HEK293 (cell line): ENCODE measurements around the gene HOXC10.

Experiments used
- FEZF1 ChIP-seq: fragments of 450-650 bp; formaldehyde crosslinking; IDR thresholded peaks from 2 replicates; pipeline ENCODE4 v1.5.1; 2016; ENCODE audit warnings: missing biosample characterization, missing genetic modification characterization
- HOXA7 ChIP-seq: sonication (generic); formaldehyde crosslinking; IDR thresholded peaks from 2 replicates; pipeline ENCODE4 v1.8.1; 2022; ENCODE audit warnings: missing genetic modification reagents, borderline replicate concordance
- KLF10 ChIP-seq: fragments of 450-650 bp; IDR thresholded peaks from 2 replicates; pipeline ENCODE4 v1.5.1; 2018; ENCODE audit warnings: missing biosample characterization, mild to moderate bottlenecking, missing genetic modification characterization
- KLF8 ChIP-seq: fragments of 450-650 bp; formaldehyde crosslinking; IDR thresholded peaks from 2 replicates; pipeline ENCODE4 v1.5.1; 2016; ENCODE audit warnings: missing biosample characterization, missing genetic modification characterization
- SALL2 ChIP-seq: fragments of 450-650 bp; formaldehyde crosslinking; IDR thresholded peaks from 2 replicates; pipeline ENCODE4 v1.5.0; 2017; ENCODE audit warnings: missing biosample characterization, mild to moderate bottlenecking, missing genetic modification characterization, borderline replicate concordance
- SP7 ChIP-seq: fragments of 450-650 bp; formaldehyde crosslinking; IDR thresholded peaks from 2 replicates; pipeline ENCODE4 v1.5.1; 2016; ENCODE audit warnings: missing biosample characterization, missing genetic modification characterization
- TCF7L2 ChIP-seq: IDR thresholded peaks from 2 replicates; pipeline ENCODE4 v1.6.1; 2011; ENCODE audit warnings: low read depth, mild to moderate bottlenecking, inconsistent platforms, low read length, moderate library complexity, borderline replicate concordance
- ZBTB20 ChIP-seq: fragments of 450-650 bp; formaldehyde crosslinking; IDR thresholded peaks from 2 replicates; pipeline ENCODE4 v1.5.1; 2016; ENCODE audit warnings: missing biosample characterization, missing genetic modification characterization
- ZBTB7A ChIP-seq: fragments of 450-650 bp; formaldehyde crosslinking; IDR thresholded peaks from 2 replicates; pipeline ENCODE4 v1.5.1; 2016; ENCODE audit warnings: low read depth, missing biosample characterization, missing genetic modification characterization
- ZNF112 ChIP-seq: fragments of 450-650 bp; formaldehyde crosslinking; IDR thresholded peaks from 2 replicates; pipeline ENCODE4 v1.5.0; 2017; ENCODE audit warnings: missing biosample characterization, missing genetic modification characterization
- ZNF202 ChIP-seq: fragments of 450-650 bp; formaldehyde crosslinking; IDR thresholded peaks from 2 replicates; pipeline ENCODE4 v1.5.1; 2016; ENCODE audit warnings: missing biosample characterization, missing genetic modification characterization, borderline replicate concordance
- ZNF223 ChIP-seq: fragments of 450-650 bp; formaldehyde crosslinking; IDR thresholded peaks from 2 replicates; pipeline ENCODE4 v1.5.1; 2016; ENCODE audit warnings: missing biosample characterization, missing genetic modification characterization
- ZNF239 ChIP-seq: fragments of 450-650 bp; formaldehyde crosslinking; IDR thresholded peaks from 2 replicates; pipeline ENCODE4 v1.5.1; 2016; ENCODE audit warnings: missing biosample characterization, missing genetic modification characterization
- ZNF280C ChIP-seq: fragments of 450-650 bp; formaldehyde crosslinking; IDR thresholded peaks from 2 replicates; pipeline ENCODE4 v1.5.1; 2016; ENCODE audit warnings: missing biosample characterization, missing genetic modification characterization
- ZNF391 ChIP-seq: fragments of 450-650 bp; formaldehyde crosslinking; IDR thresholded peaks from 2 replicates; pipeline ENCODE4 v1.5.1; 2016; ENCODE audit warnings: low read depth, missing biosample characterization, missing genetic modification characterization, borderline replicate concordance
- ZNF404 ChIP-seq: fragments of 450-650 bp; formaldehyde crosslinking; IDR thresholded peaks from 2 replicates; pipeline ENCODE4 v1.5.1; 2017; ENCODE audit warnings: missing biosample characterization, missing genetic modification characterization
- ZNF48 ChIP-seq: fragments of 450-650 bp; formaldehyde crosslinking; IDR thresholded peaks from 2 replicates; pipeline ENCODE4 v1.5.1; 2016; ENCODE audit warnings: missing biosample characterization, missing genetic modification characterization
- ZNF488 ChIP-seq: fragments of 450-650 bp; formaldehyde crosslinking; IDR thresholded peaks from 2 replicates; pipeline ENCODE4 v1.5.1; 2016; ENCODE audit warnings: missing biosample characterization, missing genetic modification characterization
- ZNF510 ChIP-seq: fragments of 450-650 bp; formaldehyde crosslinking; IDR thresholded peaks from 2 replicates; pipeline ENCODE4 v1.5.1; 2018; ENCODE audit warnings: mild to moderate bottlenecking, missing genetic modification characterization, missing biosample characterization; ENCODE audit not compliant: insufficient replicate concordance
- ZNF513 ChIP-seq: fragments of 450-650 bp; IDR thresholded peaks from 2 replicates; pipeline ENCODE4 v1.5.1; 2018; ENCODE audit warnings: missing biosample characterization, missing genetic modification characterization
- ZNF555 ChIP-seq: fragments of 450-650 bp; formaldehyde crosslinking; conservative IDR thresholded peaks from 2 replicates; pipeline ENCODE4 v1.5.1; 2017; ENCODE audit warnings: missing biosample characterization, mild to moderate bottlenecking, missing genetic modification characterization, inconsistent platforms
- ZNF558 ChIP-seq: fragments of 450-650 bp; formaldehyde crosslinking; IDR thresholded peaks from 2 replicates; pipeline ENCODE4 v1.5.1; 2016; ENCODE audit warnings: missing biosample characterization, missing genetic modification characterization
- ZNF560 ChIP-seq: fragments of 450-650 bp; formaldehyde crosslinking; IDR thresholded peaks from 2 replicates; pipeline ENCODE4 v1.5.1; 2017; ENCODE audit warnings: missing biosample characterization, missing genetic modification characterization, borderline replicate concordance
- ZNF571 ChIP-seq: fragments of 450-650 bp; formaldehyde crosslinking; IDR thresholded peaks from 2 replicates; pipeline ENCODE4 v1.5.0; 2017; ENCODE audit warnings: missing biosample characterization, missing genetic modification characterization
- ZNF596 ChIP-seq: fragments of 450-650 bp; IDR thresholded peaks from 2 replicates; pipeline ENCODE4 v1.5.0; 2018; ENCODE audit warnings: missing biosample characterization, mild to moderate bottlenecking, missing genetic modification characterization, moderate library complexity
- ZNF677 ChIP-seq: fragments of 450-650 bp; IDR thresholded peaks from 2 replicates; pipeline ENCODE4 v1.5.0; 2018; ENCODE audit warnings: missing biosample characterization, mild to moderate bottlenecking, missing genetic modification characterization, moderate library complexity
- ZNF692 ChIP-seq: fragments of 450-650 bp; formaldehyde crosslinking; IDR thresholded peaks from 2 replicates; pipeline ENCODE4 v1.5.1; 2016; ENCODE audit warnings: missing biosample characterization, missing genetic modification characterization
- ZNF791 ChIP-seq: fragments of 450-650 bp; formaldehyde crosslinking; IDR thresholded peaks from 2 replicates; pipeline ENCODE4 v1.5.1; 2016; ENCODE audit warnings: missing biosample characterization, missing genetic modification characterization
- ZNF792 ChIP-seq: fragments of 450-650 bp; formaldehyde crosslinking; IDR thresholded peaks from 2 replicates; pipeline ENCODE4 v1.5.1; 2016; ENCODE audit warnings: missing biosample characterization, missing genetic modification characterization
- ZSCAN18 ChIP-seq: fragments of 450-650 bp; formaldehyde crosslinking; IDR thresholded peaks from 2 replicates; pipeline ENCODE4 v1.5.1; 2016; ENCODE audit warnings: missing biosample characterization, missing genetic modification characterization
- ZSCAN4 ChIP-seq: fragments of 450-650 bp; formaldehyde crosslinking; IDR thresholded peaks from 2 replicates; pipeline ENCODE4 v1.5.1; 2017; ENCODE audit warnings: missing biosample characterization, missing genetic modification characterization

The HOXC10 gene

GRCh38 chr12:54000116-54001114 is 15.5 kb downstream of the HOXC10 start, which contains the start of gene HOXC9 (continued):
- no peak for TF ChIP-seq ZNF280C (tag by site-specific recombination)
- TF ChIP-seq ZNF791: 0 out of 2 replicates have a peak, but pooled peaks have one; percentile 42
- TF ChIP-seq ZNF560 (tag by site-specific recombination): no peak
- TF ChIP-seq ZNF677 (tag by site-specific recombination): no peak
- TF ChIP-seq ZNF571 (tag by site-specific recombination): no peak
- TF ChIP-seq HOXA7: no peak
- no peak for TF ChIP-seq ZNF558 (tag by site-specific recombination)
- no peak for TF ChIP-seq ZNF510 (tag by site-specific recombination)
- no peak for TF ChIP-seq TCF7L2
- no peak; the same call in 1 of the 2 replicates for TF ChIP-seq KLF10 (tag by site-specific recombination)
- TF ChIP-seq ZNF223 (tag by site-specific recombination): no peak
- no peak for TF ChIP-seq FEZF1 (tag by site-specific recombination)
- no peak for TF ChIP-seq SALL2
- no peak for TF ChIP-seq ZNF202 (tag by site-specific recombination)
- TF ChIP-seq ZNF404 (tag by site-specific recombination): no peak
- TF ChIP-seq KLF8 (tag by site-specific recombination): no peak
- TF ChIP-seq ZNF391 (tag by site-specific recombination): no peak
- TF ChIP-seq ZNF596: no peak
- no peak for TF ChIP-seq ZBTB7A (tag by site-specific recombination)
- no peak for TF ChIP-seq ZNF112 (tag by site-specific recombination)
- peak; percentile 48; the same call in 1 of the 2 replicates for TF ChIP-seq ZSCAN4 (tag by site-specific recombination)
- TF ChIP-seq ZNF555 (tag by site-specific recombination): no peak
- TF ChIP-seq ZBTB20: peak; percentile 61
- peak; percentile 30; the same call in 1 of the 2 replicates for TF ChIP-seq ZNF692 (tag by site-specific recombination)
- TF ChIP-seq ZNF488 (tag by site-specific recombination): no peak
- no peak for TF ChIP-seq ZNF48
- 0 out of 2 replicates have a peak, but pooled peaks have one; percentile 9 for TF ChIP-seq ZSCAN18
- no peak for TF ChIP-seq ZNF792 (tag by site-specific recombination)
- no peak for TF ChIP-seq ZNF239 (tag by site-specific recombination)
- TF ChIP-seq SP7: no peak; the same call in 1 of the 2 replicates
- TF ChIP-seq ZNF513 (tag by site-specific recombination): no peak
